Gastrocnemius medialis (tissue), 4 donors: ENCODE data around the gene NF2. TPM values are rescaled to one million over a fixed set of nuclear protein-coding genes. Genes with fewer than 3 reads are reported as not detected.

Experiments
- ATAC-seq, 2 donors: fragments of 150-250 bp; one replicate each; pipeline ENCODE4 v1.9.1; 2016
- DNase-seq, 2 donors: peaks; one replicate each; pipeline ENCODE4 v3.0.0-alpha.2; 2019
- H3K27ac ChIP-seq, 4 donors: fragments of 200-600 bp; sonication (generic); 1 replicate in 1 of 4; 2 replicates in 3 of 4; pipeline ENCODE4 v1.5.1; 2016 to 2018; ENCODE audit warnings: mild to moderate bottlenecking in 2 of 4, moderate library complexity in 1 of 4
- H3K27me3 ChIP-seq, 3 donors: fragments of 200-600 bp; sonication (generic) in 2 of 3; 1 replicate in 1 of 3; 2 replicates in 2 of 3; pipeline versions ENCODE4 v1.5.1 to v1.6.0; 2016 to 2019; ENCODE audit warnings: mild to moderate bottlenecking in 1 of 3, moderate library complexity in 1 of 3
- H3K36me3 ChIP-seq, 2 donors: fragments of 200-600 bp; sonication (generic) in 1 of 2; one replicate each; pipeline ENCODE4 v1.5.1; 2017 to 2018
- H3K4me1 ChIP-seq, 2 donors: fragments of 200-600 bp; sonication (generic) in 1 of 2; one replicate each; pipeline ENCODE4 v1.5.1; 2016 to 2017; ENCODE audit warnings: mild to moderate bottlenecking in 2 of 2
- H3K4me3 ChIP-seq, 4 donors: fragments of 200-600 bp; sonication (generic) in 3 of 4; 1 replicate in 1 of 4; 2 replicates in 3 of 4; pipeline ENCODE4 v1.5.1; 2016 to 2019; ENCODE audit warnings: mild to moderate bottlenecking in 2 of 4
- H3K9me3 ChIP-seq, 3 donors: fragments of 200-600 bp; sonication (generic) in 2 of 3; 1 replicate in 1 of 3; 2 replicates in 2 of 3; pipeline ENCODE4 v1.5.1; 2016 to 2019
- CTCF ChIP-seq, 5 experiments: fragments of 450-650 bp in 3 of 5; fragments of 200-600 bp in 2 of 5; sonication (generic) in 2 of 5; IDR thresholded peaks in 4 of 5; conservative IDR thresholded peaks in 1 of 5; 1 replicate in 4 of 5; 2 replicates in 1 of 5; pipeline ENCODE4 v1.5.1; 2016 to 2019; ENCODE audit warnings: antibody characterized with exemption in 5 of 5, mild to moderate bottlenecking in 3 of 5, moderate library complexity in 3 of 5
- POLR2A ChIP-seq, 2 donors: fragments of 450-650 bp; IDR thresholded peaks; one replicate each; pipeline ENCODE4 v1.6.1; 2017; ENCODE audit warnings: antibody characterized with exemption in 2 of 2, mild to moderate bottlenecking in 2 of 2, moderate library complexity in 2 of 2
- in situ Hi-C, 4 donors: fragments of 200-750 bp; cut with MboI; loops; one replicate each; pipeline versions ENCODE4 v1.15.0 to v1.8.0; 2017; ENCODE audit warnings: low sequenced_read_pairs in 4 of 4
- intact Hi-C: fragments of 100-400 bp; cut with DNase I; formaldehyde crosslinking; loops from one replicate; pipeline ENCODE4 v1.15.1; 2023; ENCODE audit warnings: low total_unique reads
- total RNA-seq, 4 donors: library from RNA; depleted of rRNA; stranded (reverse); fragments of >200 nt; gene quantifications; one replicate each; pipeline versions ENCODE4 v1.1.0 to v1.2.3, GENCODE V29; 2016

The NF2 gene
- total RNA-seq, 4 donors from 2014 or later = 34.7 to 66.3 (median 48.2) TPM

- H3K36me3 ChIP-seq = peaks cover 0 to 90% of the 10 kb centered on the region in 2 donors
- no peaks in the 10 kb centered on the region for H3K9me3 ChIP-seq
- TF ChIP-seq POLR2A (IDR thresholded peaks at IDR 0.05) (no peak), CTCF (IDR thresholded peaks at IDR 0.05 in 4 of 5, conservative IDR thresholded peaks at IDR 0.05 in 1 of 5) (no peak)
- ATAC-seq = no peak
- no peak overlapping the region for H3K4me3 ChIP-seq
- in situ Hi-C loops = no loop called here
- no peak overlapping the region for H3K27ac ChIP-seq
- intact Hi-C loops = no loop called here
- H3K27me3 ChIP-seq = no peaks in the 10 kb centered on the region
- no peak for DNase-seq
- H3K4me1 ChIP-seq = no peaks in the 10 kb centered on the region
Observed at GRCh38 chr22:29673361-29674066, 70.1 kb downstream of the NF2 start.

GRCh38 chr22:29674121-29674520, 70.7 kb downstream of the NF2 start:
- TF ChIP-seq POLR2A (IDR thresholded peaks at IDR 0.05) = no peak
- TF ChIP-seq CTCF (IDR thresholded peaks at IDR 0.05 in 4 of 5, conservative IDR thresholded peaks at IDR 0.05 in 1 of 5) = no peak
- no peak for ATAC-seq
- no peak overlapping the region for H3K27ac ChIP-seq
- H3K4me1 ChIP-seq = no peaks in the 10 kb centered on the region
- in situ Hi-C loops = no loop called here
- no peak for DNase-seq
- H3K36me3 ChIP-seq = peaks cover 0 to 90% of the 10 kb centered on the region in 2 donors
- no peak overlapping the region for H3K4me3 ChIP-seq
- intact Hi-C loops = no loop called here
- no peaks in the 10 kb centered on the region for H3K27me3 ChIP-seq
- H3K9me3 ChIP-seq = no peaks in the 10 kb centered on the region

GRCh38 chr22:29679316-29679715, 75.9 kb downstream of the NF2 start:
- no peaks in the 10 kb centered on the region for H3K9me3 ChIP-seq
- no peak overlapping the region for H3K27ac ChIP-seq
- no peak for DNase-seq
- no peak for ATAC-seq
- no peaks in the 10 kb centered on the region for H3K27me3 ChIP-seq
- H3K4me1 ChIP-seq = no peaks in the 10 kb centered on the region
- peaks cover 0 to 91% of the 10 kb centered on the region in 2 donors for H3K36me3 ChIP-seq
- TF ChIP-seq CTCF (IDR thresholded peaks at IDR 0.05 in 4 of 5, conservative IDR thresholded peaks at IDR 0.05 in 1 of 5) (no peak), POLR2A (IDR thresholded peaks at IDR 0.05) (no peak)
- no peak overlapping the region for H3K4me3 ChIP-seq
- in situ Hi-C loops (loop anchor here in 2 of 4 donors (25.0 kb wide), 1 partner anchor 333 kb away; no protein-coding TSS in a partner anchor), intact Hi-C loops (no loop called here)

GRCh38 chr22:29683536-29683935, 80.1 kb downstream of the NF2 start:
- DNase-seq = no peak
- Histone ChIP-seq H3K4me3 (no peak overlapping the region), H3K4me1 (no peaks in the 10 kb centered on the region), H3K9me3 (no peaks in the 10 kb centered on the region), H3K27ac (no peak overlapping the region), H3K36me3 (peaks cover 0 to 74% of the 10 kb centered on the region in 2 donors), H3K27me3 (no peaks in the 10 kb centered on the region)
- intact Hi-C loops = no loop called here
- in situ Hi-C loops = loop anchor here in 2 of 4 donors (25.0 kb wide), 1 partner anchor 329 kb away; no protein-coding TSS in a partner anchor
- ATAC-seq = no peak
- TF ChIP-seq CTCF (IDR thresholded peaks at IDR 0.05 in 4 of 5, conservative IDR thresholded peaks at IDR 0.05 in 1 of 5) (no peak), POLR2A (IDR thresholded peaks at IDR 0.05) (no peak)
